ENCODE results near the gene STOML1. TPM values are rescaled to one million over a fixed set of nuclear protein-coding genes. Genes with fewer than 3 reads are reported as not detected.

STOML1 gene
- polyA plus RNA-seq, 1 experiment = 18.3 TPM

GRCh38 chr15:73948982-73949381 lies 43.1 kb downstream of the STOML1 start:
- no peak for DNase-seq (ENCODE audit: low read depth)
- no peaks in the 10 kb centered on the region for H3K27me3 ChIP-seq (ENCODE audit: control insufficient read depth, insufficient read depth, low read length)
- CTCF ChIA-PET = interaction anchor here (0.9 to 6.5 kb wide), 6 partner anchors 9 to 359 kb away, joined by 3 to 78 read pairs (median 4); no protein-coding TSS in a partner anchor
- H3K4me3 ChIP-seq (ENCODE audit: low read depth, low read length) = no peak overlapping the region
- peaks cover 41% of the 10 kb centered on the region for H3K36me3 ChIP-seq (ENCODE audit: control insufficient read depth, insufficient read depth, low read length)
- POLR2A ChIA-PET = no interaction called here
- TF ChIP-seq CTCF (IDR thresholded peaks at IDR 0.05; ENCODE audit: insufficient read depth, low read depth, low read length) = no peak

GRCh38 chr15:73948396-73948795 lies 43.7 kb downstream of the STOML1 start:
- ChIA-PET CTCF (interaction anchor here (0.9 to 6.5 kb wide), 6 partner anchors 8 to 359 kb away, joined by 3 to 78 read pairs (median 4); no protein-coding TSS in a partner anchor), POLR2A (no interaction called here)
- H3K27me3 ChIP-seq (ENCODE audit: control insufficient read depth, insufficient read depth, low read length) = no peaks in the 10 kb centered on the region
- H3K36me3 ChIP-seq (ENCODE audit: control insufficient read depth, insufficient read depth, low read length) = peaks cover 41% of the 10 kb centered on the region
- no peak for DNase-seq (ENCODE audit: low read depth)
- no peak overlapping the region for H3K4me3 ChIP-seq (ENCODE audit: low read depth, low read length)
- TF ChIP-seq CTCF (IDR thresholded peaks at IDR 0.05; ENCODE audit: insufficient read depth, low read depth, low read length) = no peak

GRCh38 chr15:73947651-73948050 lies 44.4 kb downstream of the STOML1 start:
- no peak overlapping the region for H3K4me3 ChIP-seq (ENCODE audit: low read depth, low read length)
- POLR2A ChIA-PET = no interaction called here
- CTCF ChIA-PET = interaction anchor here (1.2 to 6.5 kb wide), 2 partner anchors 13 to 18 kb away, joined by 3 to 78 read pairs; no protein-coding TSS in a partner anchor
- DNase-seq (ENCODE audit: low read depth) = no peak
- TF ChIP-seq CTCF (IDR thresholded peaks at IDR 0.05; ENCODE audit: insufficient read depth, low read depth, low read length) = no peak
- no peaks in the 10 kb centered on the region for H3K27me3 ChIP-seq (ENCODE audit: control insufficient read depth, insufficient read depth, low read length)
- H3K36me3 ChIP-seq (ENCODE audit: control insufficient read depth, insufficient read depth, low read length) = peaks cover 38% of the 10 kb centered on the region

- Histone ChIP-seq H3K27me3 (ENCODE audit: control insufficient read depth, insufficient read depth, low read length) (no peaks in the 10 kb centered on the region), H3K36me3 (ENCODE audit: control insufficient read depth, insufficient read depth, low read length) (peaks cover 31% of the 10 kb centered on the region), H3K4me3 (ENCODE audit: low read depth, low read length) (no peak overlapping the region)
- no peak for TF ChIP-seq CTCF (IDR thresholded peaks at IDR 0.05; ENCODE audit: insufficient read depth, low read depth, low read length)
- no peak for DNase-seq (ENCODE audit: low read depth)
- ChIA-PET CTCF (interaction anchor here (6.5 kb wide), 1 partner anchor 18 kb away, joined by 78 read pairs; no protein-coding TSS in a partner anchor), POLR2A (no interaction called here)
Observed at GRCh38 chr15:73946795-73947370, 45.2 kb downstream of the STOML1 start.

- POLR2A ChIA-PET = no interaction called here
- no peaks in the 10 kb centered on the region for H3K27me3 ChIP-seq (ENCODE audit: control insufficient read depth, insufficient read depth, low read length)
- H3K4me3 ChIP-seq (ENCODE audit: low read depth, low read length) = no peak overlapping the region
- DNase-seq (ENCODE audit: low read depth) = no peak
- CTCF ChIA-PET = interaction anchor here (1.9 to 6.5 kb wide), 2 partner anchors 18 to 19 kb away, joined by 5 to 78 read pairs; no protein-coding TSS in a partner anchor
- no peak for TF ChIP-seq CTCF (IDR thresholded peaks at IDR 0.05; ENCODE audit: insufficient read depth, low read depth, low read length)
- peaks cover 31% of the 10 kb centered on the region for H3K36me3 ChIP-seq (ENCODE audit: control insufficient read depth, insufficient read depth, low read length)
Observed at GRCh38 chr15:73946046-73946721, 45.9 kb downstream of the STOML1 start.

Data from BJ (cell line).